Liver (tissue), 3 donors: ENCODE results near the gene CRB2.

Source experiments
- CTCF ChIP-seq: fragments of 150-350 bp; IDR thresholded peaks from 2 replicates; pipeline ENCODE4 v1.5.1; 2017; ENCODE audit warnings: improper control_type of control experiment, low read depth, low read length; ENCODE audit not compliant: missing input control
- EGR1 ChIP-seq, 2 donors: IDR thresholded peaks; 2 replicates each; pipeline ENCODE4 v1.6.1; 2016 to 2018; ENCODE audit warnings: antibody characterized with exemption in 2 of 2, low read depth in 2 of 2
- FOXA1 ChIP-seq: IDR thresholded peaks from 2 replicates; pipeline ENCODE4 v1.6.1; 2016; ENCODE audit warnings: antibody characterized with exemption
- GABPA ChIP-seq, 2 donors: IDR thresholded peaks in 1 of 2; conservative IDR thresholded peaks in 1 of 2; 2 replicates each; pipeline ENCODE4 v1.6.1; 2016; ENCODE audit warnings: antibody characterized with exemption in 2 of 2, mild to moderate bottlenecking in 1 of 2, moderate library complexity in 1 of 2
- JUND ChIP-seq, 2 donors: IDR thresholded peaks; 2 replicates each; pipeline ENCODE4 v1.6.1; 2016; ENCODE audit warnings: antibody characterized with exemption in 2 of 2
- RAD21 ChIP-seq, 2 donors: IDR thresholded peaks; 2 replicates each; pipeline ENCODE4 v1.6.1; 2016; ENCODE audit warnings: antibody characterized with exemption in 2 of 2, mild to moderate bottlenecking in 2 of 2
- TAF1 ChIP-seq: conservative IDR thresholded peaks from 2 replicates; pipeline ENCODE4 v1.6.1; 2016; ENCODE audit warnings: antibody characterized with exemption, mild to moderate bottlenecking
- ZBTB33 ChIP-seq: IDR thresholded peaks from 2 replicates; pipeline ENCODE4 v1.6.1; 2016; ENCODE audit warnings: antibody characterized with exemption
- TF ChIP-seq, protein P1 (sequence below): IDR thresholded peaks from 2 replicates; pipeline ENCODE4 v1.6.1; 2016; ENCODE audit warnings: antibody characterized with exemption
- TF ChIP-seq, protein P2 (sequence below): IDR thresholded peaks from 2 replicates; pipeline ENCODE4 v1.6.1; 2016; ENCODE audit warnings: antibody characterized with exemption
- donor health status: healthy.
- donor health status: healthy.

- TF ChIP-seq CTCF: no peak
- TF ChIP-seq, protein P1, sequence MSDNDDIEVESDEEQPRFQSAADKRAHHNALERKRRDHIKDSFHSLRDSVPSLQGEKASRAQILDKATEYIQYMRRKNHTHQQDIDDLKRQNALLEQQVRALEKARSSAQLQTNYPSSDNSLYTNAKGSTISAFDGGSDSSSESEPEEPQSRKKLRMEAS: no peak
- no peak for TF ChIP-seq FOXA1
- TF ChIP-seq, protein P2, sequence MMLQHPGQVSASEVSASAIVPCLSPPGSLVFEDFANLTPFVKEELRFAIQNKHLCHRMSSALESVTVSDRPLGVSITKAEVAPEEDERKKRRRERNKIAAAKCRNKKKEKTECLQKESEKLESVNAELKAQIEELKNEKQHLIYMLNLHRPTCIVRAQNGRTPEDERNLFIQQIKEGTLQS: no peak
- no peak for TF ChIP-seq RAD21 (IDR thresholded peaks at IDR 0.05)
- TF ChIP-seq EGR1 (IDR thresholded peaks at IDR 0.05; ENCODE audit: low read depth in 2 of 2): no peak
- TF ChIP-seq JUND (IDR thresholded peaks at IDR 0.05): no peak
- TF ChIP-seq TAF1: no peak
- TF ChIP-seq GABPA (IDR thresholded peaks at IDR 0.05 in 1 of 2, conservative IDR thresholded peaks at IDR 0.05 in 1 of 2): no peak
- no peak for TF ChIP-seq ZBTB33
Observed at GRCh38 chr9:123370526-123371227, 14.7 kb downstream of the CRB2 start.
